Right cardiac atrium (tissue), 5 donors: ENCODE measurements around the gene S100A13. TPM values are rescaled to one million over a fixed set of nuclear protein-coding genes. Genes with fewer than 3 reads are reported as not detected.
"Not testable (repeated sequence)": the region's sequence is repeated elsewhere in the genome, so short reads cannot be mapped to it uniquely, and the experiment has no call there.

ENCODE experiments used
- ATAC-seq, 2 donors: fragments of 200-7000 bp; cut with Tn5 transposase; one replicate each; pipeline versions ENCODE4 v1.8.0 to v1.9.1; 2020; ENCODE audit warnings: moderate library complexity in 2 of 2, mild to moderate bottlenecking in 1 of 2
- DNase-seq, 3 donors: peaks; one replicate each; pipeline ENCODE4 v3.0.0-alpha.2; 2020
- H3K27ac ChIP-seq: one replicate; pipeline ENCODE4 v1.5.1; 2013; ENCODE audit warnings: mild to moderate bottlenecking, low read length, control low read depth, moderate library complexity
- H3K27me3 ChIP-seq: one replicate; pipeline ENCODE4 v1.6.1; 2013; ENCODE audit not compliant: control insufficient read depth, insufficient read depth
- H3K4me1 ChIP-seq: one replicate; pipeline ENCODE4 v1.6.1; 2013; ENCODE audit warnings: low read length; ENCODE audit not compliant: control insufficient read depth, insufficient read depth
- H3K4me3 ChIP-seq: one replicate; pipeline ENCODE4 v1.5.1; 2013; ENCODE audit warnings: low read length, control low read depth
- H3K9me3 ChIP-seq: one replicate; pipeline ENCODE4 v1.6.1; 2013; ENCODE audit warnings: low read length; ENCODE audit not compliant: control insufficient read depth
- WGBS: extraction: QIAGEN DNeasy Blood & Tissue Kit; methylation state at CpG from one replicate; pipeline ENCODE4 v1.1.7; 2013; 5-methylcytosine and 5-hydroxymethylcytosine counted together
- intact Hi-C, 4 donors: fragments of 100-400 bp; cut with DNase I; formaldehyde crosslinking; loops; one replicate each; pipeline versions ENCODE4 v1.11.0 to v1.14.0; 2022 to 2023
- polyA plus RNA-seq: library from polyadenylated mRNA; stranded (reverse); fragments of 200-250 nt; gene quantifications from one replicate; pipeline ENCODE4 v1.2.3, GENCODE V29; 2013
- total RNA-seq, 4 donors: library from RNA; stranded (reverse); fragmentation: NEBNext Ultra II Directional; extraction: Animal tissue kit (Norgen Biotek cat#: 25700); gene quantifications; one replicate each; pipeline ENCODE4 v1.2.1, GENCODE V29; 2021
- donor health status: healthy with polysubstance abuse.
- donor health status: DM: no; HTN: yes; CAD: no.
- donor health status: DM: no; HTN: no; CAD: no.
- donor health status: DM: no; HTN: yes; CAD: no; lungs with severe emphysema.
- donor health status: DM: yes; HTN: yes; CAD: no.

S100A13 gene
- total and polyA plus RNA-seq, 5 donors, result 183 to 295 (median 226) TPM

DNA sequence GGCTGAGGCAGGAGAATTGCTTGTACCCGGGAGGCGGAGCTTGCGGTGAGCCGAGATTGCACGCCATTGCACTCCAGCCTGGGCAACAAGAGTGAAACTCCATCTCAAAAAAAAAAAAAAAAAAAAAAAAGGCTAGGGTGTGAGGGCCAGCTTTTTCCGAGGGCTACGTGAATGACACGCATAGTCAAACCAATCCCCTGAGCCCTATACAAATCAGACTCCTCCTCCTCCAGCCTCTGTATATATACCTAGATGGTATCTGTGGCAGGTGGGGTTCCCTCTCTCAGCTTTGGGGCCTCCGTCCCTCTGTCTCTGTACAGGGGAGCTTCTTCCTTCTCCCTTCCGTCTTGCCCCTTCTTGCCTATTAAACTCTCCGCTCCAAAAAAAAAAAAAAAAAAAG is 21.1 kb downstream of the S100A13 start:
- Histone ChIP-seq H3K9me3 (no peaks in the 10 kb centered on the region), H3K4me1 (peaks cover 12% of the 10 kb centered on the region), H3K4me3 (no peak overlapping the region), H3K27ac (no peak overlapping the region), H3K27me3 (no peaks in the 10 kb centered on the region)
- no peak for ATAC-seq
- intact Hi-C loops, result no loop called here
- 93% methylated on average over 11 of the region's 11 CpGs for WGBS
- DNase-seq, result no peak

DNA sequence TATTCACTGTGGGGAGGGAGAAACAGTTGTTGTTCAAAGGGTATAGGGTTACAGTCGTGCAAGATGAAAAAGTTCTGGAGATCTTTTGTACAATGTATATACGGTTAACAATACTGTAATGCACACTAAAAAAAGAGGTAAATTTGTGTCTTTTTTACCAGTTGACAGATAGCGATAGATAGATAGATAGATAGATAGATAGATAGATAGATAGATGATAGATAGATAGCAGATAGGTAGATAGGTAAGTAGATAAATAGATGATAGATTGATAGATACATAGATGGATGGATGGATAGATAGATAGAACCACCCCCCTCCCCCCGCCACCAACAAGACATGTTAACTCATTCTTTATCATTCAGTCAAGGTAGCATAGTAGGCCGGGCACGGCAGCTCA is 24.6 kb downstream of the S100A13 start:
- WGBS, result 92% methylated on average over 6 of the region's 6 CpGs
- intact Hi-C loops, result no loop called here
- H3K4me3 ChIP-seq, result no peak overlapping the region

DNA sequence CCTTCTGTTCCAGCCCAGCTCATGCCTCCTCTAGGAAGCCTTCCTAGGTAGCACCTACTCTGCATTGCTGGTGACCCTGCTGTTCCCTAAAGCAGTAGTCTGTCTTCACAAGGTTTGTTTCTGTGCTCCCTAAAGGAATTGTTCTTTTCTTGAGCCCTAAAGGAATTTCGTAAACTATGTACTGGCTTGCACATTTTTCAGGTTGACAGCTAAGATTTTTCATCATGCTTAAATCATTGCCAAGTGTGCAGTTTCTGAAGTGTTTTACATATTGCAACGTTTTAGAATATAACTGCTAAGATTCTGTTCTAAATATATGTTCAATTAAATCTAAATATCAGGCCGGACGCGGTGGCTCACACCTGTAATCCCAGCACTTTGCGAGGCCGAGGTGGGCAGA is 27.5 kb downstream of the S100A13 start:
- 91% methylated on average over 7 of the region's 7 CpGs for WGBS
- Histone ChIP-seq H3K4me1 (no peaks in the 10 kb centered on the region), H3K4me3 (no peak overlapping the region), H3K27ac (no peak overlapping the region), H3K27me3 (no peaks in the 10 kb centered on the region), H3K9me3 (no peaks in the 10 kb centered on the region)
- intact Hi-C loops, result no loop called here
- no peak for ATAC-seq
- DNase-seq, result no peak

More for the DNA sequence above, 24.6 kb downstream of the S100A13 start:
- Histone ChIP-seq H3K27me3 (no peaks in the 10 kb centered on the region), H3K4me1 (no peaks in the 10 kb centered on the region), H3K9me3 (no peaks in the 10 kb centered on the region), H3K27ac (no peak overlapping the region)
- ATAC-seq (no peak), DNase-seq (no peak)

DNA sequence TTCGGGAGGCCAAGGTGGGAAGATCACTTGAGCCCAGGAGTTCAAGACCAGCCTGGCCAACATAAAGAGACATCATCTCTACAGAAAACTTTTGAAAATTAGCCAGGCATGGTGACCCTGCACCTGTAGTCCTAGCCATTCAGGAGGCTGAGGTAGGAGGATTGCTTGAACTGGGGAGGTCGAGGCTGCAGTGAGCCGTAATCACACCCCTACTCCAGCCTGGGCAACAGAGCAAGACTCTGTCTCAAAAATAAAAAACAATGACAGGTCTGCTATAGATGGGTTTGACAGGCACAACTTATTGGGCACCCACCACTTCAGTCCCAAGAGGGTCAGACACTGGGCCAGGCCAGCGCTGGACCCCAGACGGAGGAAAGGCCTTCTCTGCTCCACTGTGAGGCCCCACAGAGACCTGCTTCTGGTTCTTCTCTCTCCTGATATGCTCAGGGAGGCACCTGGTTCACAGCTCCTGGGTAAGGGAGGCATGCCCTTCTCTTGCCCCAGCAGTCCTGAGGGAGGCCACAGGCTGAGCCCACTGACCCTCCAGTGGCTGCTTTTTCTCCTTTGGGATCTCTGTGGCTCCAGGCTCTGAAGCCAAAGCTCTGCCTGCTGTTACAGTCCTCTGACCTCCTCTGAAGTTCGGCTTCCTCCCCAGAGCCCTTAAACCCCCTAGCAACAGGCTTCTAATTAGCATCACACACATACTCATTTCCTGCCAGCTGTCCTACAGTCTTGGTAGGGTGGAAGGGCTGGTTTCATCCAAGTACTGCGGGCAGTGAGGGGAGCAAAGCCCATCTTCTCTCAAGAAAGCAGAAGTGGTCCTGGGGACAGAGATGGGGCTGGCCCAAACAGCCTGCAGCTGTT is 28.8 kb downstream of the S100A13 start:
- H3K27ac ChIP-seq, result no peak overlapping the region
- no peaks in the 10 kb centered on the region for H3K4me1 ChIP-seq
- intact Hi-C loops, result no loop called here
- H3K27me3 ChIP-seq, result no peaks in the 10 kb centered on the region
- no peak overlapping the region for H3K4me3 ChIP-seq
- WGBS, result 67% methylated on average over 7 of the region's 7 CpGs
- DNase-seq (no peak), ATAC-seq (peak; percentile 29 to 53)
- no peaks in the 10 kb centered on the region for H3K9me3 ChIP-seq

DNA sequence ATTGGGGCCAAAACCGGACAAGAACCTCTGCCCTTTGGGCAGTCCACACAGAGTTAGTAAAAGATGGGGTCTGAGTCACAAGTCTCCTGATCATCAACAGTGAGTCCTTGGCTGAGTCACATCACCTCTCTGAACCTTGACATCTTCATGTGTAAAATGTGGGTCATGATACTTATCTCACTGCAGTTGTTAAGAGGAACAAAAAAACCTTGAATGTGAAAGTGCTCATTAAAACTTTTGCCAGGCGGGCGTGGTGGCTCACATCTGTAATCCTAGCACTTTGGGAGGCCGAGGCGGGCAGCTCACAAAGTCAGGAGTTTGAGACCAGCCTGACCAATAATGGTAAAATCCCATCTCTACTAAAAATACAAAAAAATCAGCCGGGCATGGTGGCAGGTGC is 30.1 kb downstream of the S100A13 start:
- intact Hi-C loops, result no loop called here
- Histone ChIP-seq H3K4me3 (no peak overlapping the region), H3K9me3 (no peaks in the 10 kb centered on the region), H3K4me1 (no peaks in the 10 kb centered on the region), H3K27ac (no peak overlapping the region), H3K27me3 (no peaks in the 10 kb centered on the region)
- no peak for DNase-seq
- 91% methylated on average over 6 of the region's 6 CpGs for WGBS
- ATAC-seq, result no peak

- no peaks in the 10 kb centered on the region for H3K27me3 ChIP-seq
- DNase-seq, result no peak
- no peak overlapping the region for H3K27ac ChIP-seq
- no peak overlapping the region for H3K4me3 ChIP-seq
- H3K9me3 ChIP-seq, result no peaks in the 10 kb centered on the region
- intact Hi-C loops, result no loop called here
- ATAC-seq, result no peak
- WGBS, result 57% methylated on average over 4 of the region's 4 CpGs
- H3K4me1 ChIP-seq, result no peaks in the 10 kb centered on the region
These were observed 34.6 kb downstream of the S100A13 start for GRCh38 chr1:153592748-153593147.

- no peaks in the 10 kb centered on the region for H3K9me3 ChIP-seq
- H3K4me1 ChIP-seq, result no peaks in the 10 kb centered on the region
- intact Hi-C loops, result no loop called here
- no peak overlapping the region for H3K4me3 ChIP-seq
- H3K27ac ChIP-seq, result no peak overlapping the region
- DNase-seq, result no peak
- ATAC-seq, result no peak
- WGBS, result 65% methylated on average over 2 of the region's 2 CpGs
- H3K27me3 ChIP-seq, result no peaks in the 10 kb centered on the region
These were observed 38.8 kb downstream of the S100A13 start for GRCh38 chr1:153588482-153588881.

- H3K27me3 ChIP-seq, H3K27ac ChIP-seq, intact Hi-C loops, DNase-seq, H3K4me1 ChIP-seq, ATAC-seq, H3K9me3 ChIP-seq, H3K4me3 ChIP-seq: not testable (repeated sequence)
- whole genome bisulfite sequencing, result 93% methylated on average over 10 of the region's 10 CpGs
These were observed 39.3 kb downstream of the S100A13 start for GRCh38 chr1:153588033-153588432.

DNA sequence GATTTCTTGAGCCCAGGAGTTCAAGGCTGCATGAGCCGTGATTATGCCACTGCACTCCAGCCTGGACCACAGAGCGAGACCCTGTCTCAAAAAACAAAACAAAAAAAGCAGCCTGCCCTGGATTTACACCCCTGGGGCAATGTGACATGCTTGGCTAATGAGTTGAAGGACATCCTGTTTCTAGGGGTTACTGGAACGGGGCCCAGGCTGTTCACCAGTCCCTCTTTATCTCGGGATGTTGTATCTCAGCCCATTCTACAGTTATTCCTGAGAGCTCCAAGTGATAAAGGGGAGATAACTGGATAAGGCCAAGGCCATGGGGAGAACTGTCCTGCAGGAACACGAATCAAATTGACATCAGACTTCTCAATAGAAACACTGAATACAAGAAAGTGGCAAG is 40.0 kb downstream of the S100A13 start:
- 38% methylated on average over 5 of the region's 5 CpGs for WGBS
- Histone ChIP-seq H3K4me3 (no peak overlapping the region), H3K27me3 (no peaks in the 10 kb centered on the region), H3K9me3 (no peaks in the 10 kb centered on the region), H3K27ac (no peak overlapping the region), H3K4me1 (no peaks in the 10 kb centered on the region)
- intact Hi-C loops, result no loop called here
- DNase-seq (no peak), ATAC-seq (peak; percentile 50 to 68)

GRCh38 chr1:153586347-153586746 is 41.0 kb downstream of the S100A13 start:
- 44% methylated on average over 1 of the region's 1 CpG for WGBS
- Histone ChIP-seq H3K27ac (no peak overlapping the region), H3K4me1 (no peaks in the 10 kb centered on the region), H3K9me3 (no peaks in the 10 kb centered on the region), H3K4me3 (no peak overlapping the region), H3K27me3 (no peaks in the 10 kb centered on the region)
- intact Hi-C loops, result no loop called here
- ATAC-seq (no peak), DNase-seq (no peak)

DNA sequence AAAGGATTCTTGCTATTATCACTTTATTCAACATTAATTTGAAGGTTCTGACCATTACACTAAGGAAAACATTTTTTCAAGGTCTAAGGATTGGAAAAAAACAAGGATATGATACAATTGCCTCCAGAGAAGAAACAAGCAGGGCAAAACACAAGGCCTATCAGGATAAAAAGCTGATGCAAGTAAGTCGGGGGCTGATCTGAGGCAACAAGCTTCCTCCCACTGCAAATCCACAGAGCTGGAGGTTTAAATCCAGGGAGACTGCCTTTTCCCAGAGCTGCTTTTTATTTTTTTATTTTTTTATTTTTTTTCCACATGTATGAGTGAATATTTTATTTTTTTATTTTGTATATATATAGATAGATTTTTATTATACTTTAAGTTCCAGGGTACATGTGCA is 42.3 kb downstream of the S100A13 start:
- Histone ChIP-seq H3K27ac (no peak overlapping the region), H3K9me3 (no peaks in the 10 kb centered on the region), H3K4me1 (no peaks in the 10 kb centered on the region), H3K27me3 (no peaks in the 10 kb centered on the region), H3K4me3 (no peak overlapping the region)
- DNase-seq (no peak), ATAC-seq (no peak)
- 95% methylated on average over 1 of the region's 1 CpG for WGBS
- intact Hi-C loops, result no loop called here

GRCh38 chr1:153583976-153584375 is 43.3 kb downstream of the S100A13 start:
- WGBS, result 83% methylated on average over 2 of the region's 2 CpGs
- Histone ChIP-seq H3K9me3 (no peaks in the 10 kb centered on the region), H3K4me3 (no peak overlapping the region), H3K27ac (no peak overlapping the region), H3K27me3 (no peaks in the 10 kb centered on the region), H3K4me1 (no peaks in the 10 kb centered on the region)
- DNase-seq (no peak), ATAC-seq (no peak)
- intact Hi-C loops, result no loop called here
